SU-DHL-6 (cell line): ENCODE results near the gene DIMT1.

Experiments used
- H2AFZ ChIP-seq: fragments of 200-600 bp; sonication (generic); 2 replicates; pipeline ENCODE4 v1.6.1; 2014; ENCODE audit warnings: low read depth, mild to moderate bottlenecking, moderate library complexity, mixed read lengths, antibody characterized with exemption, low read length; ENCODE audit not compliant: severe bottlenecking
- H3F3A ChIP-seq: fragments of 200-600 bp; shearing (Covaris generic); 2 replicates; pipeline ENCODE4 v1.6.0; 2016; ENCODE audit warnings: antibody characterized with exemption, mild to moderate bottlenecking; ENCODE audit not compliant: insufficient read depth
- H3K27ac ChIP-seq: fragments of 200-600 bp; sonication (generic); 2 replicates; pipeline ENCODE4 v1.5.1; 2016; ENCODE audit warnings: low read depth, mild to moderate bottlenecking, low read length, moderate library complexity, mixed read lengths
- H3K27me3 ChIP-seq: fragments of 200-600 bp; sonication (generic), shearing (Covaris generic); 2 replicates; pipeline ENCODE4 v1.6.0; 2014; ENCODE audit warnings: mild to moderate bottlenecking, low read length
- H3K36me3 ChIP-seq: fragments of 200-600 bp; sonication (generic); 2 replicates; pipeline ENCODE4 v1.6.1; 2014; ENCODE audit warnings: mild to moderate bottlenecking, low read length, mixed read lengths
- H3K4me2 ChIP-seq: fragments of 300-600, 200-600 bp; shearing (Covaris generic), sonication (generic); 2 replicates; pipeline ENCODE4 v1.6.0; 2014; ENCODE audit warnings: low read length, low read depth, mild to moderate bottlenecking; ENCODE audit not compliant: poor library complexity, severe bottlenecking
- H3K4me3 ChIP-seq: fragments of 200-600 bp; sonication (generic); 2 replicates; pipeline ENCODE4 v1.5.1; 2014; ENCODE audit warnings: antibody characterized with exemption, low read length, mild to moderate bottlenecking, mixed read lengths; ENCODE audit not compliant: insufficient read depth, poor library complexity, severe bottlenecking
- H3K79me2 ChIP-seq: fragments of 200-600 bp; sonication (generic); 2 replicates; pipeline ENCODE4 v1.6.1; 2014; ENCODE audit warnings: mild to moderate bottlenecking, low read length, moderate library complexity; ENCODE audit not compliant: insufficient read depth
- H3K9ac ChIP-seq: fragments of 200-600 bp; sonication (generic); 2 replicates; pipeline ENCODE4 v1.7.0; 2014; ENCODE audit warnings: mild to moderate bottlenecking, low read length
- H3K9me2 ChIP-seq: fragments of 200-600 bp; sonication (generic); replicated peaks from 2 replicates; pipeline ENCODE4 v1.6.1; 2014; ENCODE audit warnings: low read length; ENCODE audit not compliant: insufficient read depth
- H3K9me3 ChIP-seq: fragments of 200-600 bp; sonication (generic); 2 replicates; pipeline ENCODE4 v1.6.1; 2014; ENCODE audit warnings: low read length, mixed read lengths; ENCODE audit not compliant: insufficient read depth
- H4K20me1 ChIP-seq: fragments of 200-600 bp; sonication (generic); 2 replicates; pipeline ENCODE4 v1.6.1; 2014; ENCODE audit warnings: low read depth, mild to moderate bottlenecking, antibody characterized with exemption, low read length, moderate library complexity, mixed read lengths
- EZH2phosphoT487 ChIP-seq: fragments of 200-600 bp; sonication (generic), shearing (Covaris generic); conservative IDR thresholded peaks from 2 replicates; pipeline ENCODE4 v1.6.1; 2018; ENCODE audit warnings: mild to moderate bottlenecking, antibody characterized with exemption, low read length, moderate library complexity, mixed read lengths
- TF ChIP-seq, protein P1 (sequence below): fragments of 200-600 bp; sonication (generic); IDR thresholded peaks from one replicate; pipeline ENCODE4 v1.5.1; 2017; ENCODE audit warnings: antibody characterized with exemption, mild to moderate bottlenecking, low read length, moderate library complexity; ENCODE audit not compliant: insufficient read depth, poor library complexity, severe bottlenecking

Gene DIMT1

DNA sequence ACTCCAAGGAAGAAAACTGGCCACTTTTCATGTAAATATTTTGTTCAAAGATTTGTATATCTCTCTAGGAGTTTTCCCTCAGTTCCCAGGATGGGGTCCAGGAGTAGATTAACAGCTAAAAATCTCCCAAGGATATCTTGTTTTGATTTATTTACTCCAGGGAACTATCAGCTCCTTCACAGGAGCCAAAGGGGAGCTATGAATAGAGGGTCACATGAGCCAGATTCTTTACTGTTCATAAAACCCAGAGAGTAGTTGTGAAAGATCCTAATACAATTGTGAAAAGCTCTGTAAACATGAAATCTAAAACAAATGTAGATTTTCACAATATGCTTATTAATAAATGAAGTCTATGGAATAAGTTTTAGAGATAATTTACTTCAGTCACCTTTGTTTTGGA lies 16.9 kb downstream of the DIMT1 start:
- Histone ChIP-seq H3F3A (peaks cover 26% of the 10 kb centered on the region), H2AFZ (no peak overlapping the region), H3K27ac (no peak overlapping the region), H3K4me3 (no peak overlapping the region), H4K20me1 (0 out of 2 replicates have a peak, but pooled peaks cover 8% of the 10 kb centered on the region), H3K36me3 (peaks cover 59% of the 10 kb centered on the region), H3K4me2 (no peak overlapping the region), H3K79me2 (no peaks in the 10 kb centered on the region), H3K9ac (no peak overlapping the region), H3K27me3 (no peaks in the 10 kb centered on the region), H3K9me3 (no peaks in the 10 kb centered on the region), H3K9me2 (no peaks in the 10 kb centered on the region)
- TF ChIP-seq, protein P1, sequence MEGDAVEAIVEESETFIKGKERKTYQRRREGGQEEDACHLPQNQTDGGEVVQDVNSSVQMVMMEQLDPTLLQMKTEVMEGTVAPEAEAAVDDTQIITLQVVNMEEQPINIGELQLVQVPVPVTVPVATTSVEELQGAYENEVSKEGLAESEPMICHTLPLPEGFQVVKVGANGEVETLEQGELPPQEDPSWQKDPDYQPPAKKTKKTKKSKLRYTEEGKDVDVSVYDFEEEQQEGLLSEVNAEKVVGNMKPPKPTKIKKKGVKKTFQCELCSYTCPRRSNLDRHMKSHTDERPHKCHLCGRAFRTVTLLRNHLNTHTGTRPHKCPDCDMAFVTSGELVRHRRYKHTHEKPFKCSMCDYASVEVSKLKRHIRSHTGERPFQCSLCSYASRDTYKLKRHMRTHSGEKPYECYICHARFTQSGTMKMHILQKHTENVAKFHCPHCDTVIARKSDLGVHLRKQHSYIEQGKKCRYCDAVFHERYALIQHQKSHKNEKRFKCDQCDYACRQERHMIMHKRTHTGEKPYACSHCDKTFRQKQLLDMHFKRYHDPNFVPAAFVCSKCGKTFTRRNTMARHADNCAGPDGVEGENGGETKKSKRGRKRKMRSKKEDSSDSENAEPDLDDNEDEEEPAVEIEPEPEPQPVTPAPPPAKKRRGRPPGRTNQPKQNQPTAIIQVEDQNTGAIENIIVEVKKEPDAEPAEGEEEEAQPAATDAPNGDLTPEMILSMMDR = no peak
- TF ChIP-seq EZH2phosphoT487 = no peak

DNA sequence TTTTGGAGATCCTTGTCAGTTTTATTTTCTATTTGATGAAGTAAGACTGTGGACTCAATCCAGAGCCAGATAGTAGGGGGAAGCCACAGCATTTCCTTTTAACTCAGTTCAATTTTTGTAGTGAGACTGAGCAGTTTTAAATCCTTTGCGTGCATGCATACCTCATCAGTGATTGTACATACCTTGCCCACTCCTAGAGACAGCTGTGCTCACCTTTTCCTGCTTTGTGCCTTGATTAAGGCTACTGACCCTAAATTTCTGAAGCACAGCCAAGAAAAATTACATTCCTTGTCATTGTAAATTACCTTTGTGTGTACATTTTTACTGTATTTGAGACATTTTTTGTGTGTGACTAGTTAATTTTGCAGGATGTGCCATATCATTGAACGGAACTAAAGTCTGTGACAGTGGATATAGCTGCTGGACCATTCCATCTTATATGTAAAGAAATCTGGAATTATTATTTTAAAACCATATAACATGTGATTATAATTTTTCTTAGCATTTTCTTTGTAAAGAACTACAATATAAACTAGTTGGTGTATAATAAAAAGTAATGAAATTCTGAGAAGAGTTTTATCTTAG lies 17.8 kb downstream of the DIMT1 start:
- H3K27me3 ChIP-seq = no peaks in the 10 kb centered on the region
- H3K27ac ChIP-seq = no peak overlapping the region
- H3K4me2 ChIP-seq = no peak overlapping the region
- H3F3A ChIP-seq = peaks cover 24% of the 10 kb centered on the region
- no peak overlapping the region for H3K9ac ChIP-seq
- H2AFZ ChIP-seq = no peak overlapping the region
- no peaks in the 10 kb centered on the region for H3K9me2 ChIP-seq
- peaks cover 50% of the 10 kb centered on the region for H3K36me3 ChIP-seq
- H3K79me2 ChIP-seq = no peaks in the 10 kb centered on the region
- TF ChIP-seq, protein P1 = no peak
- TF ChIP-seq EZH2phosphoT487 = no peak
- no peaks in the 10 kb centered on the region for H3K9me3 ChIP-seq
- no peak overlapping the region for H3K4me3 ChIP-seq
- H4K20me1 ChIP-seq = no peaks in the 10 kb centered on the region

DNA sequence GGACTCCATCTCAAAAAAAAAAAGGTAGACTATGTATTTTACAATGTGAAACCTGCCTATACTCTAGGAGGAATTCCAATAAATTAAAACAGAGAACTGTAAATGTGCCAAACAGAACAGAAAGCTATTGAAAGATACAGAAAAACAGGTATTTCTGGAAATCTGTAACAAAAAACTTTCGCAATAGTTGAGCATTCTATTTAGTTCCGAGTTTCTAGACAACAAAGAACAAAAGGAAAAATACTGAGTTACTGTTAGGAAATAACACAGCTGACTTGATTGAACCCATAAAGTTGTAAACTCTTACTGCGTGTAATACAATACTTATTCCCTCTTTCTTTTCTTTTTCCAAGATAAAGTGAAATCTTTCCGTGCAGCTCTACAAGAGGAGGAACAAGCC lies 18.6 kb downstream of the DIMT1 start:
- peaks cover 49% of the 10 kb centered on the region for H3K36me3 ChIP-seq
- H3K9ac ChIP-seq = no peak overlapping the region
- no peaks in the 10 kb centered on the region for H3K79me2 ChIP-seq
- no peaks in the 10 kb centered on the region for H3K27me3 ChIP-seq
- peaks cover 29% of the 10 kb centered on the region for H3F3A ChIP-seq
- no peak overlapping the region for H3K27ac ChIP-seq
- no peaks in the 10 kb centered on the region for H3K9me3 ChIP-seq
- no peaks in the 10 kb centered on the region for H3K9me2 ChIP-seq
- no peak overlapping the region for H3K4me2 ChIP-seq
- no peak overlapping the region for H3K4me3 ChIP-seq
- no peaks in the 10 kb centered on the region for H4K20me1 ChIP-seq
- no peak overlapping the region for H2AFZ ChIP-seq
- no peak for TF ChIP-seq EZH2phosphoT487
- TF ChIP-seq, protein P1 = no peak
